OCI-LY3 (cell line): ENCODE data around the gene TPBGL.

ENCODE experiments used
- H2AFZ ChIP-seq: fragments of 200-600, 300-600 bp; shearing (Covaris generic); 2 replicates; pipeline ENCODE4 v1.6.0; 2014; ENCODE audit warnings: antibody characterized with exemption, low read depth, low read length
- H3K27ac ChIP-seq: fragments of 200-600, 300-600 bp; sonication (generic); 2 replicates; pipeline ENCODE4 v1.5.1; 2014; ENCODE audit warnings: mild to moderate bottlenecking, low read length, moderate library complexity, mixed read lengths
- H3K27me3 ChIP-seq: fragments of 200-600, 300-600 bp; sonication (generic); 2 replicates; pipeline ENCODE4 v1.6.1; 2014; ENCODE audit warnings: low read depth, low read length, mixed read lengths
- H3K36me3 ChIP-seq: fragments of 200-600, 300-600 bp; sonication (generic); replicated peaks from 2 replicates; pipeline ENCODE3; 2014; ENCODE audit warnings: low read depth, low read length, mixed read lengths
- H3K4me1 ChIP-seq: fragments of 300-600, 200-600 bp; sonication (generic); 2 replicates; pipeline ENCODE4 v1.6.1; 2014; ENCODE audit warnings: low read length, mixed read lengths
- H3K4me2 ChIP-seq: fragments of 200-600, 300-600 bp; sonication (generic); 2 replicates; pipeline ENCODE4 v1.6.1; 2014; ENCODE audit warnings: low read length, mixed read lengths
- H3K4me3 ChIP-seq: fragments of 300-600, 200-600 bp; sonication (generic); 2 replicates; pipeline ENCODE4 v1.5.1; 2014; ENCODE audit warnings: antibody characterized with exemption, mild to moderate bottlenecking, low read length, moderate library complexity
- H3K79me2 ChIP-seq: fragments of 300-600, 200-600 bp; shearing (Covaris generic); 2 replicates; pipeline ENCODE4 v1.6.1; 2014; ENCODE audit warnings: mild to moderate bottlenecking, low read length, mixed read lengths
- H3K9ac ChIP-seq: fragments of 300-600, 200-600 bp; shearing (Covaris generic); 2 replicates; pipeline ENCODE4 v1.6.0; 2014; ENCODE audit warnings: mild to moderate bottlenecking, low read length, moderate library complexity
- H3K9me3 ChIP-seq: fragments of 200-600, 300-600 bp; shearing (Covaris generic); 2 replicates; pipeline ENCODE4 v1.6.1; 2014; ENCODE audit warnings: low read length, mixed read lengths; ENCODE audit not compliant: insufficient read depth
- H4K20me1 ChIP-seq: fragments of 200-600, 300-600 bp; sonication (generic); 2 replicates; pipeline ENCODE4 v1.6.1; 2016; ENCODE audit warnings: low read length, mixed read lengths; ENCODE audit not compliant: insufficient read depth
- CTCF ChIP-seq: fragments of 200-600, 300-600 bp; sonication (generic); IDR thresholded peaks from 2 replicates; pipeline ENCODE4 v1.5.1; 2014; ENCODE audit warnings: antibody characterized with exemption, low read length, low read depth
- EZH2phosphoT487 ChIP-seq: fragments of 200-600 bp; shearing (Covaris generic); IDR thresholded peaks from 2 replicates; pipeline ENCODE4 v1.6.1; 2018; ENCODE audit warnings: antibody characterized with exemption, mixed run types, low read depth

The TPBGL gene

DNA sequence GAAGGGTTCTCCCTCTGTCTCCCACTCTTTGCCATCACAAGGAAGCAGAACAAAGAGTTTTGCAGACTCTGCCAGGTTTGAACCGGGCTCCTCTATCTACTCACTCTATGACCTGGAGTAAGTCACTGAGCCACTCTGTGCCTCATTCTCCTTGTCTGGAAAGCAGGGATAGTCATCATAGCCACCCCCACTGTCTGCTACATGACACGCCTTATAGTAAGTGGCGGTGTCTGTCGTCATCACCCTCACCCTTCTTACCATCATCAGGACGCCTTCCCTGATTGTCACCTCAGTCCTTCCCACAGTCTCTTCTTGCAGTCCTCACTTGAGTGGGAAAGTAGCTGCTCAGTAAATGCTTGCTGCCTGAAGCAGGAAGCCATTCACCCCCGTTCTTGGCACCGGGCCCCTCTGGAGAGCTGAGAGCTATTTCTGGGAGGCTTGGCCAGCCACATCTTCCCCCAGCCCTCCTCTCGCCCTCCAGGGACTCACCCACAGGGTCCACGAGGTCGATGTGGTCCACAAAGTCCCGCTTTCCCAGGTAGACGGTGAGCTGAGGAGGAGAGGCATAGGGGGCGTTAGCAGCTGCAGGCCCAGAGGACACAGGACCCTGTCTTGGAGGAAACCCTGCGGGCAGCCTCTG is 46.4 kb downstream of the TPBGL start:
- H3K4me3 ChIP-seq: no peak overlapping the region
- peaks cover 11% of the 10 kb centered on the region; the same call in 1 of the 2 replicates for H3K27me3 ChIP-seq
- H3K36me3 ChIP-seq: no peaks in the 10 kb centered on the region
- no peak overlapping the region for H3K27ac ChIP-seq
- H3K79me2 ChIP-seq: no peaks in the 10 kb centered on the region
- H3K4me2 ChIP-seq: no peak overlapping the region
- no peak overlapping the region for H2AFZ ChIP-seq
- no peak overlapping the region for H3K9ac ChIP-seq
- H3K4me1 ChIP-seq: no peaks in the 10 kb centered on the region
- no peak for TF ChIP-seq CTCF
- H3K9me3 ChIP-seq: no peaks in the 10 kb centered on the region
- no peaks in the 10 kb centered on the region for H4K20me1 ChIP-seq

GRCh38 chr11:75287579-75287978 is 47.0 kb downstream of the TPBGL start:
- Histone ChIP-seq H3K4me1 (no peaks in the 10 kb centered on the region), H3K36me3 (no peaks in the 10 kb centered on the region), H3K9me3 (no peaks in the 10 kb centered on the region), H3K9ac (no peak overlapping the region), H3K27ac (no peak overlapping the region), H2AFZ (no peak overlapping the region), H4K20me1 (no peaks in the 10 kb centered on the region), H3K79me2 (no peaks in the 10 kb centered on the region), H3K27me3 (peaks cover 14% of the 10 kb centered on the region; the same call in 1 of the 2 replicates), H3K4me2 (no peak overlapping the region), H3K4me3 (no peak overlapping the region)
- TF ChIP-seq EZH2phosphoT487: no peak
- no peak for TF ChIP-seq CTCF

- Histone ChIP-seq H3K4me1 (no peaks in the 10 kb centered on the region), H3K4me3 (no peak overlapping the region), H3K79me2 (no peaks in the 10 kb centered on the region), H2AFZ (no peak overlapping the region), H4K20me1 (no peaks in the 10 kb centered on the region), H3K27ac (no peak overlapping the region), H3K9me3 (no peaks in the 10 kb centered on the region), H3K27me3 (peaks cover 25% of the 10 kb centered on the region; the same call in 1 of the 2 replicates), H3K4me2 (no peak overlapping the region), H3K9ac (no peak overlapping the region), H3K36me3 (no peaks in the 10 kb centered on the region)
- no peak for TF ChIP-seq CTCF
Observed at GRCh38 chr11:75289511-75289760, 48.9 kb downstream of the TPBGL start.

DNA sequence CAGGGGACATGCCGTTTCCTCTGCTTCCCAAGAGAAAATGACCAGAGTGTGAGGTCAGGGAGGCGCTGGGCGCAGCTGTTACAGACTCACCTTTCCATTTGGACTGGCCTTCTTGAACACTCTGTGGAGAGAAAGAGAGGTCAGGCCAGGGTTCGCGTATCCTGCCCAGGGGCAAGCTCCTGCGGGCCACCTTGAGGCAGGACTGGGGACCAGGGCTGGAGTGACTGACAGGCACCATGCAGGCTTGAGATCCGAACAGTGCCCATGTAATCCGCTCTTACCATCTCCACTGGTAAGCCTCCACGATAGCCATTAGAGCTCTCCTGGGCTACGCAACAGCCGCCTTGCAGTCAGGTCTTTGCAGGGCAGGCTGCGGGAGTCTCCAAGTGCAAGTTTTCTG is 49.3 kb downstream of the TPBGL start:
- H3K9me3 ChIP-seq: no peaks in the 10 kb centered on the region
- no peaks in the 10 kb centered on the region for H4K20me1 ChIP-seq
- no peaks in the 10 kb centered on the region for H3K36me3 ChIP-seq
- H3K27me3 ChIP-seq: peaks cover 25% of the 10 kb centered on the region; the same call in 1 of the 2 replicates
- no peaks in the 10 kb centered on the region for H3K4me1 ChIP-seq
- no peak for TF ChIP-seq CTCF
- TF ChIP-seq EZH2phosphoT487: no peak
- no peak overlapping the region for H3K9ac ChIP-seq
- H3K27ac ChIP-seq: no peak overlapping the region
- H3K4me3 ChIP-seq: no peak overlapping the region
- no peak overlapping the region for H2AFZ ChIP-seq
- H3K79me2 ChIP-seq: no peaks in the 10 kb centered on the region
- no peak overlapping the region for H3K4me2 ChIP-seq
